Skin epidermis (tissue), 12 donors: ENCODE measurements around the gene RAP2B.

Experiments used
- H3K27ac ChIP-seq, 21 experiments: fragments of 200-600 bp; sonication (generic) in 11 of 21; one replicate each; pipeline ENCODE4 v1.5.0; 2020; ENCODE audit warnings: mild to moderate bottlenecking in 3 of 21, inconsistent platforms in 2 of 21, moderate library complexity in 2 of 21
- H3K4me3 ChIP-seq, 7 experiments: fragments of 200-600 bp; sonication (generic) in 2 of 7; one replicate each; pipeline ENCODE4 v1.5.0; 2020; ENCODE audit warnings: inconsistent platforms in 2 of 7, mild to moderate bottlenecking in 2 of 7, moderate library complexity in 1 of 7

The RAP2B gene

GRCh38 chr3:153158961-153159735 lies 2.9 kb upstream of the RAP2B start:
- H3K4me3 ChIP-seq = no peak overlapping the region
- H3K27ac ChIP-seq = peak overlapping the region in 16 of 21 experiments; percentile 76 to 99 (median 92)

GRCh38 chr3:153159771-153160397 lies 2.1 kb upstream of the RAP2B start:
- Histone ChIP-seq H3K4me3 (peak overlapping the region; percentile 59 to 95 (median 83)), H3K27ac (peak overlapping the region in 20 of 21 experiments; percentile 76 to 99 (median 92))

GRCh38 chr3:153160451-153161137 lies 1.4 kb upstream of the RAP2B start:
- Histone ChIP-seq H3K27ac (peak overlapping the region; percentile 67 to 99 (median 92)), H3K4me3 (peak overlapping the region; percentile 59 to 95 (median 83))

GRCh38 chr3:153161138-153161713 lies 800 bp upstream of the RAP2B start:
- H3K27ac ChIP-seq = peak overlapping the region; percentile 67 to 99 (median 94)
- peak overlapping the region; percentile 59 to 95 (median 83) for H3K4me3 ChIP-seq

GRCh38 chr3:153162513-153163392 lies 727 bp downstream of the RAP2B start:
- Histone ChIP-seq H3K27ac (peak overlapping the region; percentile 79 to 99 (median 94)), H3K4me3 (peak overlapping the region; percentile 59 to 95 (median 83))

GRCh38 chr3:153163393-153163724 lies 1.3 kb downstream of the RAP2B start:
- H3K27ac ChIP-seq = peak overlapping the region; percentile 79 to 99 (median 94)

GRCh38 chr3:153163756-153164550 lies 1.9 kb downstream of the RAP2B start:
- Histone ChIP-seq H3K4me3 (peak overlapping the region; percentile 59 to 95 (median 83)), H3K27ac (peak overlapping the region in 17 of 21 experiments; percentile 87 to 99 (median 95))

More at GRCh38 chr3:153163393-153163724, 1.3 kb downstream of the RAP2B start:
- H3K4me3 ChIP-seq = peak overlapping the region; percentile 59 to 95 (median 83)

- peak overlapping the region; percentile 59 to 95 (median 83) for H3K4me3 ChIP-seq
- H3K27ac ChIP-seq = peak overlapping the region in 5 of 21 experiments; percentile 32 to 98 (median 42)
These were observed 3.2 kb downstream of the RAP2B start for GRCh38 chr3:153165261-153165681.

GRCh38 chr3:153166206-153166605 lies 4.2 kb downstream of the RAP2B start:
- peak overlapping the region in 6 of 7 experiments; percentile 63 to 95 (median 88) for H3K4me3 ChIP-seq
- peak overlapping the region in 6 of 21 experiments; percentile 4 to 32 (median 22) for H3K27ac ChIP-seq

- H3K4me3 ChIP-seq = peak overlapping the region in 4 of 7 experiments; percentile 63 to 93 (median 87)
- peak overlapping the region in 3 of 21 experiments; percentile 8 to 24 (median 20) for H3K27ac ChIP-seq
These were observed 4.8 kb downstream of the RAP2B start for GRCh38 chr3:153166796-153167195.

GRCh38 chr3:153169793-153170383 lies 7.9 kb downstream of the RAP2B start:
- H3K27ac ChIP-seq = no peak overlapping the region
- no peak overlapping the region for H3K4me3 ChIP-seq

- Histone ChIP-seq H3K4me3 (no peak overlapping the region), H3K27ac (no peak overlapping the region)
These were observed 9.2 kb downstream of the RAP2B start for GRCh38 chr3:153171256-153171655.

GRCh38 chr3:153171918-153172317 lies 9.9 kb downstream of the RAP2B start:
- H3K4me3 ChIP-seq = no peak overlapping the region
- H3K27ac ChIP-seq = no peak overlapping the region

- Histone ChIP-seq H3K4me3 (no peak overlapping the region), H3K27ac (no peak overlapping the region)
These were observed 11.1 kb downstream of the RAP2B start for GRCh38 chr3:153172796-153173757.

- Histone ChIP-seq H3K27ac (peak overlapping the region in 1 of 21 experiments; percentile 18), H3K4me3 (no peak overlapping the region)
These were observed 11.9 kb downstream of the RAP2B start for GRCh38 chr3:153173758-153174516.

GRCh38 chr3:153176197-153176596 lies 14.2 kb downstream of the RAP2B start:
- no peak overlapping the region for H3K4me3 ChIP-seq
- no peak overlapping the region for H3K27ac ChIP-seq
